Fibroblast of lung (primary cell): Measurements from ENCODE around the gene CXCL12. TPM values are rescaled to one million over a fixed set of nuclear protein-coding genes. Genes with fewer than 3 reads are reported as not detected.

Experiments
- DNase-seq, 2 donors: peaks; one replicate each; pipeline versions ENCODE4 v3.0.0 to v3.0.0-alpha.2; 2010; ENCODE audit warnings: low read depth in 2 of 2
- H2AFZ ChIP-seq: 2 replicates; pipeline ENCODE4 v1.5.1; 2012; ENCODE audit warnings: low read length, control low read depth, inconsistent platforms
- H3K27ac ChIP-seq: 2 replicates; pipeline ENCODE4 v1.5.1; 2011; ENCODE audit warnings: low read length, control low read depth; ENCODE audit not compliant: insufficient read depth
- H3K27me3 ChIP-seq: 2 replicates; pipeline ENCODE4 v1.5.1; 2011; ENCODE audit warnings: mild to moderate bottlenecking, low read length; ENCODE audit not compliant: control insufficient read depth, insufficient read depth
- H3K36me3 ChIP-seq: 2 replicates; pipeline ENCODE4 v1.5.1; 2011; ENCODE audit warnings: low read length; ENCODE audit not compliant: control insufficient read depth, insufficient read depth
- H3K4me1 ChIP-seq: 2 replicates; pipeline ENCODE4 v1.5.1; 2011; ENCODE audit warnings: low read length; ENCODE audit not compliant: control insufficient read depth, insufficient read depth; ENCODE audit errors: extremely low read depth
- H3K4me2 ChIP-seq: 2 replicates; pipeline ENCODE4 v1.5.1; 2011; ENCODE audit warnings: low read length, control low read depth; ENCODE audit not compliant: insufficient read depth; ENCODE audit errors: extremely low read depth
- H3K4me3 ChIP-seq, 4 experiments: fragments of 200-600 bp in 1 of 4; sonication (generic) in 1 of 4; replicated peaks in 1 of 4; 2 replicates each; pipeline ENCODE4 v1.5.1; 2011 to 2016; ENCODE audit warnings: low read length in 4 of 4, low read depth in 3 of 4, mild to moderate bottlenecking in 3 of 4, control low read depth in 2 of 4, inconsistent platforms in 1 of 4, mixed read lengths in 1 of 4; ENCODE audit not compliant: insufficient read depth in 1 of 4; ENCODE audit errors: control extremely low read depth in 1 of 4
- H3K79me2 ChIP-seq: 2 replicates; pipeline ENCODE4 v1.5.1; 2012; ENCODE audit warnings: mild to moderate bottlenecking, low read length, inconsistent platforms; ENCODE audit not compliant: control insufficient read depth, insufficient read depth
- H3K9ac ChIP-seq: 2 replicates; pipeline ENCODE4 v1.5.1; 2011; ENCODE audit warnings: mild to moderate bottlenecking, low read length, control low read depth; ENCODE audit not compliant: insufficient read depth
- H3K9me3 ChIP-seq: 2 replicates; pipeline ENCODE4 v1.5.1; 2012; ENCODE audit warnings: low read depth, low read length; ENCODE audit not compliant: control insufficient read depth, insufficient read depth
- H4K20me1 ChIP-seq: 2 replicates; pipeline ENCODE4 v1.5.1; 2011; ENCODE audit warnings: low read length; ENCODE audit not compliant: control insufficient read depth, insufficient read depth; ENCODE audit errors: extremely low read depth
- CTCF ChIP-seq, 2 donors: IDR thresholded peaks in 1 of 2; conservative IDR thresholded peaks in 1 of 2; 1 replicate in 1 of 2; 2 replicates in 1 of 2; pipeline ENCODE4 v1.5.1; 2011 to 2012; ENCODE audit warnings: low read length in 2 of 2, control low read depth in 1 of 2, inconsistent platforms in 1 of 2, low read depth in 1 of 2, mild to moderate bottlenecking in 1 of 2
- EZH2 ChIP-seq: IDR thresholded peaks from 2 replicates; pipeline ENCODE4 v1.5.1; 2012; ENCODE audit warnings: low read length, control low read depth, mild to moderate bottlenecking; ENCODE audit errors: missing control alignments
- polyA plus RNA-seq, 2 donors: library from polyadenylated mRNA; depleted of rRNA in 1 of 2; stranded (reverse) in 1 of 2; unstranded in 1 of 2; fragments of >200 nt; gene quantifications; 2 replicates each; pipeline ENCODE4 v1.2.1, GENCODE V29; 2011 to 2012; ENCODE audit warnings: missing spikeins in 1 of 2
- total RNA-seq: library from RNA; depleted of rRNA; stranded (reverse); fragments of >200 nt; gene quantifications from 2 replicates; pipeline ENCODE4 v1.2.1, GENCODE V29; 2014

The CXCL12 gene
- total and polyA plus RNA-seq, 2 donors (not counting 1 experiment from before 2014, with no cell fraction given), result 268 to 611 TPM

DNA sequence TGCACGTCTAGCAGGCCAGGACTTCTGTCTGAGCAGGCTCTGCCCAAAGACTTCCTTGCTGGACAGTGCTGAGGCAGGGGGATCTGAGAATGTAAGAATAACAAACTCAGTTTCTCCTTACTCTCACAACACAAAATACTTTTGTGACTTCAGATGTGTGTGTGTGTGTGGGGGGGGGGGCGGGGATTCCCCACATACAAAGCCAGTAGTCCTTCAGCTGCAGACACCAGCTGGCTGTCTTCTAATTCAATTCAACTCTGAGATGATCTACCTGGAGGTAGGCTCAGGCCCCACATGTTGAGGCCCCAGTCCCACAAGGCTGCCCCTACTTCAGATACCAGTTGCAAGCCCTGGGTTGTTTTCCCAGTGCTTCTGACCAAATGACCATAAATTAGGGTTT, 4.7 kb upstream of the CXCL12 start:
- H3K27me3 ChIP-seq, result peaks cover 9% of the 10 kb centered on the region
- H4K20me1 ChIP-seq, result no peaks in the 10 kb centered on the region
- peaks cover 2% of the 10 kb centered on the region for H3K4me1 ChIP-seq
- peaks cover 2% of the 10 kb centered on the region for H3K79me2 ChIP-seq
- TF ChIP-seq EZH2, result no peak
- no peak for TF ChIP-seq CTCF (conservative IDR thresholded peaks at IDR 0.05 in 1 of 2, IDR thresholded peaks at IDR 0.05 in 1 of 2; ENCODE audit: low read depth in 1 of 2, low read length in 2 of 2)
- no peak overlapping the region for H3K27ac ChIP-seq
- H3K4me2 ChIP-seq, result no peak overlapping the region
- no peak overlapping the region for H3K9ac ChIP-seq
- no peak overlapping the region for H3K4me3 ChIP-seq
- no peaks in the 10 kb centered on the region for H3K9me3 ChIP-seq
- H2AFZ ChIP-seq, result no peak overlapping the region
- DNase-seq, result no peak
- H3K36me3 ChIP-seq, result no peaks in the 10 kb centered on the region

GRCh38 chr10:44389150-44389549, 4.3 kb upstream of the CXCL12 start:
- no peak for DNase-seq
- H4K20me1 ChIP-seq, result no peaks in the 10 kb centered on the region
- H3K79me2 ChIP-seq, result peaks cover 4% of the 10 kb centered on the region
- H2AFZ ChIP-seq, result no peak overlapping the region
- H3K27ac ChIP-seq, result no peak overlapping the region
- H3K9ac ChIP-seq, result no peak overlapping the region
- peaks cover 2% of the 10 kb centered on the region for H3K4me1 ChIP-seq
- no peaks in the 10 kb centered on the region for H3K9me3 ChIP-seq
- H3K4me2 ChIP-seq, result no peak overlapping the region
- no peaks in the 10 kb centered on the region for H3K36me3 ChIP-seq
- no peak for TF ChIP-seq EZH2
- no peak overlapping the region for H3K4me3 ChIP-seq
- peaks cover 9% of the 10 kb centered on the region for H3K27me3 ChIP-seq

GRCh38 chr10:44388641-44389040, 3.7 kb upstream of the CXCL12 start:
- Histone ChIP-seq H3K27me3 (peaks cover 7% of the 10 kb centered on the region), H3K4me3 (no peak overlapping the region), H3K36me3 (no peaks in the 10 kb centered on the region), H4K20me1 (no peaks in the 10 kb centered on the region), H3K27ac (no peak overlapping the region), H3K9me3 (no peaks in the 10 kb centered on the region), H2AFZ (no peak overlapping the region), H3K4me2 (no peak overlapping the region), H3K4me1 (peaks cover 2% of the 10 kb centered on the region), H3K9ac (no peak overlapping the region), H3K79me2 (peaks cover 9% of the 10 kb centered on the region)
- no peak for DNase-seq
- TF ChIP-seq CTCF (conservative IDR thresholded peaks at IDR 0.05 in 1 of 2, IDR thresholded peaks at IDR 0.05 in 1 of 2; ENCODE audit: low read depth in 1 of 2, low read length in 2 of 2) (no peak), EZH2 (no peak)
